ENCODE data around the gene MED9.

GRCh38 chr17:17494870-17495535, 18.2 kb downstream of the MED9 start:
- TF ChIP-seq CTCF (IDR thresholded peaks at IDR 0.05; ENCODE audit: low read depth, low read length, poor library complexity, severe bottlenecking) (no peak), EZH2phosphoT487 (IDR thresholded peaks at IDR 0.05; ENCODE audit: borderline replicate concordance, low read length) (no peak)
